Thoracic aorta (tissue), 2 donors: ENCODE results near the gene LRMDA. TPM values are rescaled to one million over a fixed set of nuclear protein-coding genes. Genes with fewer than 3 reads are reported as not detected.

Source experiments
- ATAC-seq: fragments of 150-250 bp; one replicate; pipeline ENCODE4 v1.8.0; 2017; ENCODE audit warnings: low read depth; ENCODE audit not compliant: insufficient number of reproducible peaks, low FRiP score
- DNase-seq: peaks from one replicate; pipeline ENCODE4 v3.0.0-alpha.2; 2020; ENCODE audit warnings: low spot score
- H3K27ac ChIP-seq, 2 donors: fragments of 200-600 bp; sonication (generic); 1 replicate in 1 of 2; 2 replicates in 1 of 2; pipeline ENCODE4 v1.5.1; 2016; ENCODE audit warnings: mild to moderate bottlenecking in 2 of 2, moderate library complexity in 2 of 2
- H3K27me3 ChIP-seq: fragments of 200-600 bp; sonication (generic); replicated peaks from 2 replicates; pipeline ENCODE4 v1.6.0; 2016; ENCODE audit warnings: mild to moderate bottlenecking; ENCODE audit not compliant: insufficient read depth
- H3K36me3 ChIP-seq: fragments of 200-600 bp; sonication (generic); one replicate; pipeline ENCODE4 v1.5.1; 2016
- H3K4me1 ChIP-seq, 2 donors: fragments of 200-600 bp; sonication (generic); 1 replicate in 1 of 2; 2 replicates in 1 of 2; pipeline versions ENCODE4 v1.5.1 to v1.6.0; 2016; ENCODE audit warnings: low read depth in 2 of 2, mild to moderate bottlenecking in 1 of 2; ENCODE audit not compliant: control insufficient read depth in 1 of 2
- H3K4me3 ChIP-seq: fragments of 200-600 bp; sonication (generic); 2 replicates; pipeline ENCODE4 v1.5.1; 2016; ENCODE audit warnings: mild to moderate bottlenecking
- H3K9me3 ChIP-seq: fragments of 200-600 bp; sonication (generic); 2 replicates; pipeline ENCODE4 v1.5.1; 2016
- total RNA-seq, 2 donors: library from RNA; depleted of rRNA; stranded (reverse); fragments of >200 nt; gene quantifications; one replicate each; pipeline versions ENCODE4 v1.1.0 to v1.2.3, GENCODE V29; 2016
- TF ChIP-seq, protein P1 (sequence below): fragments of 200-600 bp; sonication (generic); IDR thresholded peaks from one replicate; pipeline ENCODE4 v1.5.1; 2019; ENCODE audit warnings: antibody characterized with exemption

Gene LRMDA
- total RNA-seq, 2 donors from 2014 or later: 8.3 to 36.6 TPM

DNA sequence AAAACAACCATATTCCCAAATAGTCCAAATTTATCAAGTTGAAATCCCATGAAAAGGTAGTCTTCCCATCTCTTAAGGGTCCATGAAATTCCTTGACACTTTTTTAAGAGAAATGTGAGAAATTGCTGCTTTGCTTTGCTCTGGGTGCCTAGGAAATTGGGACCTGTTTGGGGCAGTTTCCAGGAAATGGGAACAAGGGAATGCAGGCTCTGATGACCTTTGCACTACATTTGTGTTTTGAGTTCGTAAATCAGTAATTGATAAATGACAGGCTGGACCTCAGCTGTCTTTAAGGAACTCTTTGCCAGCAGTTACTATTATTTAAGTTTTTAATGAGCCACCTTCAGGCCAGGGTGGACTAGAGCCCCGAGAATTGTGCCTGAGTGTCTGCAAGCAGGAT lies 203.5 kb downstream of the LRMDA start:
- DNase-seq: no peak
- ATAC-seq: no peak
- Histone ChIP-seq H3K9me3 (no peaks in the 10 kb centered on the region), H3K36me3 (no peaks in the 10 kb centered on the region), H3K4me3 (no peak overlapping the region), H3K27me3 (no peaks in the 10 kb centered on the region), H3K4me1 (peaks cover 0 to 3% of the 10 kb centered on the region in 2 donors), H3K27ac (no peak overlapping the region)
- TF ChIP-seq, protein P1, sequence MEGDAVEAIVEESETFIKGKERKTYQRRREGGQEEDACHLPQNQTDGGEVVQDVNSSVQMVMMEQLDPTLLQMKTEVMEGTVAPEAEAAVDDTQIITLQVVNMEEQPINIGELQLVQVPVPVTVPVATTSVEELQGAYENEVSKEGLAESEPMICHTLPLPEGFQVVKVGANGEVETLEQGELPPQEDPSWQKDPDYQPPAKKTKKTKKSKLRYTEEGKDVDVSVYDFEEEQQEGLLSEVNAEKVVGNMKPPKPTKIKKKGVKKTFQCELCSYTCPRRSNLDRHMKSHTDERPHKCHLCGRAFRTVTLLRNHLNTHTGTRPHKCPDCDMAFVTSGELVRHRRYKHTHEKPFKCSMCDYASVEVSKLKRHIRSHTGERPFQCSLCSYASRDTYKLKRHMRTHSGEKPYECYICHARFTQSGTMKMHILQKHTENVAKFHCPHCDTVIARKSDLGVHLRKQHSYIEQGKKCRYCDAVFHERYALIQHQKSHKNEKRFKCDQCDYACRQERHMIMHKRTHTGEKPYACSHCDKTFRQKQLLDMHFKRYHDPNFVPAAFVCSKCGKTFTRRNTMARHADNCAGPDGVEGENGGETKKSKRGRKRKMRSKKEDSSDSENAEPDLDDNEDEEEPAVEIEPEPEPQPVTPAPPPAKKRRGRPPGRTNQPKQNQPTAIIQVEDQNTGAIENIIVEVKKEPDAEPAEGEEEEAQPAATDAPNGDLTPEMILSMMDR: no peak

DNA sequence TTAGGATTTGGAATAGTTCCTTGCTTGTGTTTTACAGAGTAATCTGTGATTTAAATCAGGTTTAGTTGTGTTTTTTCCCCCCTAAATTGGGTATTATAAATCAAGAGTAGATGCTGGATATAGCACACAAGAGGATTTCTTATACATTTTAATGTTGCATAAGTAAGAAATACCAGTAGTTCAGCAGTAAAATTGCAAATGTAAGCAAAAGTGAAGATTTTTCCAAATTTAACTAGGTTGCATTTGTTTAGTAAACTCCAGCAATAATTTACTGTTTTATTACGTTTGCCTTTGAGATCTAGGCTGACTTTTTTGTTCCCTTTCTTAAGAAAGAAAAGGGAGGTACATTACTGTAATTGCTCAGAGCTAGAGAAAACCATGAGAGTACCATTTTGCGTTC lies 207.3 kb downstream of the LRMDA start:
- no peaks in the 10 kb centered on the region for H3K36me3 ChIP-seq
- TF ChIP-seq, protein P1: no peak
- no peaks in the 10 kb centered on the region for H3K4me1 ChIP-seq
- H3K9me3 ChIP-seq: no peaks in the 10 kb centered on the region
- no peak for DNase-seq
- no peak for ATAC-seq
- H3K27ac ChIP-seq: no peak overlapping the region
- no peak overlapping the region for H3K4me3 ChIP-seq
- H3K27me3 ChIP-seq: no peaks in the 10 kb centered on the region

DNA sequence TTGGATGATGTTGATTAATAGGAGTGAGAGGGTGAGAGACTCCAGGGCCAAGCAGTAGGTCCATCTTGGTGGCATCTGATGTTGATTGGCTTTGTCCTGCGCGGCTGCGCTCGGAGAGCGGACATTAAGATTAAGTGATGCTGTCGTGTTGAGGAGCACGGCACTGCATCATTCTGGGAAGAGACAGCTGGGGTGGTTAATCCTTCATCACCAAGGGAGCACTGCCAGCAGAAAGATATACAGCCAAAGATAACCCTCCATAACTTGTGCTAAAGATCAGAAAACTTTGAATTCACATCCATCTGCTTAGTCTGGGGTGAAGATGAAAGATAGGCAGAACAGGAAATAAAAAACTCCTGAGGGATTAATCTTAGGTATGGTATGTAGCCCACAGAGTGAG lies 208.3 kb downstream of the LRMDA start:
- Histone ChIP-seq H3K27me3 (no peaks in the 10 kb centered on the region), H3K27ac (no peak overlapping the region), H3K4me1 (no peaks in the 10 kb centered on the region), H3K4me3 (no peak overlapping the region), H3K9me3 (no peaks in the 10 kb centered on the region), H3K36me3 (no peaks in the 10 kb centered on the region)
- TF ChIP-seq, protein P1: no peak
- no peak for DNase-seq
- no peak for ATAC-seq

DNA sequence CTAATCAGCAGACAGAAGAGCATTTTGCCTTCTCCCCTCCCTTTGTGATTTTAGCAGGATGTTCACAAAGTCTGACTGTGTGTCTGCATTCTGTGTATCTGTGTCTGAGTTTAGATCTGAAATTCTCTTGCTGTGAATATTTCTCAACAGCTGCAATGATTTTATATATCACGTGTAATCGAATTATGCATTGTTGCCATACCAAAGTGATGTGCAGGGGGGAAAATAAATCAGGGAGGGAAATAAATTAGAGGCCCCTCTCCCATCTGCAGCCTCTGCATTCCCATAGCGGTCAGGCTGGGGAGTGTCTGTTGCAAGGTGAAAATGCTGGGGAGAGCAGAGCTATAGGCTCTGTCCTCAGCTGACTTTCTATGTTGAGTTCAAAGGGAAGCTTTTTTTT lies 209.0 kb downstream of the LRMDA start:
- Histone ChIP-seq H3K4me3 (no peak overlapping the region), H3K36me3 (no peaks in the 10 kb centered on the region), H3K27me3 (no peaks in the 10 kb centered on the region), H3K9me3 (no peaks in the 10 kb centered on the region), H3K4me1 (no peaks in the 10 kb centered on the region), H3K27ac (no peak overlapping the region)
- no peak for ATAC-seq
- DNase-seq: no peak
- TF ChIP-seq, protein P1: no peak

DNA sequence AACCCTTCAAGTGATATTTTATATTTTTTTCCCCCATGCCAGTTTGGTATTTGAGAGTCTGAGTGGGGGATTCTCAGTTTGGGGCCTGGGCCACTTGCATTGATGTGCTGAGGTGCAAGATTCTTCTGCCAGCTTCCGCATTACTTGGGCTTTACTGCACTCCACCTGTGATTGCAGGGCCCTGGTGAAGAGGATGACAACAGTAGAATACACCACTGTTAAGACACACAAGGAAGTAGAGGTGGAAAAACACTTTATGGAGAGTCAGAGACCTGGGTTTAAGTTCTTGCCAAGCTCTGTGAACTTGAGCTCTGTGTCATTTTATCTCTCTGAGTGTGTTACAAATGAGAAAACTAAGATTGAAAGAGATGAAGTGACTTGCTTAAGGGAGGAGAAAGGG lies 209.4 kb downstream of the LRMDA start:
- no peak for ATAC-seq
- no peaks in the 10 kb centered on the region for H3K36me3 ChIP-seq
- no peaks in the 10 kb centered on the region for H3K4me1 ChIP-seq
- DNase-seq: no peak
- no peak overlapping the region for H3K4me3 ChIP-seq
- TF ChIP-seq, protein P1: no peak
- H3K27me3 ChIP-seq: no peaks in the 10 kb centered on the region
- H3K27ac ChIP-seq: no peak overlapping the region
- no peaks in the 10 kb centered on the region for H3K9me3 ChIP-seq
